ENCODE measurements around the gene POPDC2. TPM values are rescaled to one million over a fixed set of nuclear protein-coding genes. Genes with fewer than 3 reads are reported as not detected.

The POPDC2 gene
- total RNA-seq, 4 donors from 2014 or later = 0.18 to 3.8 (median 0.91) TPM; not detected in 1

GRCh38 chr3:119700269-119700919 lies 40.0 kb upstream of the POPDC2 start:
- H3K4me3 ChIP-seq = no peak overlapping the region
- no peak for DNase-seq
- TF ChIP-seq POLR2A (IDR thresholded peaks at IDR 0.05) = no peak
- TF ChIP-seq, protein P1, sequence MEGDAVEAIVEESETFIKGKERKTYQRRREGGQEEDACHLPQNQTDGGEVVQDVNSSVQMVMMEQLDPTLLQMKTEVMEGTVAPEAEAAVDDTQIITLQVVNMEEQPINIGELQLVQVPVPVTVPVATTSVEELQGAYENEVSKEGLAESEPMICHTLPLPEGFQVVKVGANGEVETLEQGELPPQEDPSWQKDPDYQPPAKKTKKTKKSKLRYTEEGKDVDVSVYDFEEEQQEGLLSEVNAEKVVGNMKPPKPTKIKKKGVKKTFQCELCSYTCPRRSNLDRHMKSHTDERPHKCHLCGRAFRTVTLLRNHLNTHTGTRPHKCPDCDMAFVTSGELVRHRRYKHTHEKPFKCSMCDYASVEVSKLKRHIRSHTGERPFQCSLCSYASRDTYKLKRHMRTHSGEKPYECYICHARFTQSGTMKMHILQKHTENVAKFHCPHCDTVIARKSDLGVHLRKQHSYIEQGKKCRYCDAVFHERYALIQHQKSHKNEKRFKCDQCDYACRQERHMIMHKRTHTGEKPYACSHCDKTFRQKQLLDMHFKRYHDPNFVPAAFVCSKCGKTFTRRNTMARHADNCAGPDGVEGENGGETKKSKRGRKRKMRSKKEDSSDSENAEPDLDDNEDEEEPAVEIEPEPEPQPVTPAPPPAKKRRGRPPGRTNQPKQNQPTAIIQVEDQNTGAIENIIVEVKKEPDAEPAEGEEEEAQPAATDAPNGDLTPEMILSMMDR (IDR thresholded peaks at IDR 0.05) = no peak
- peaks cover 0 to 30% (median 4%) of the 10 kb centered on the region in 3 donors for H3K4me1 ChIP-seq
- 59 to 74% methylated on average over 4 of the region's 4 CpGs for WGBS, 2 donors
- H3K27ac ChIP-seq = no peak overlapping the region
- H3K36me3 ChIP-seq = no peaks in the 10 kb centered on the region
- no peaks in the 10 kb centered on the region for H3K9me3 ChIP-seq
- no peaks in the 10 kb centered on the region for H3K27me3 ChIP-seq
- intact Hi-C loops (cut with DNase I) = no loop called here

GRCh38 chr3:119697394-119697793 lies 37.0 kb upstream of the POPDC2 start:
- DNase-seq = no peak
- no peak overlapping the region for H3K27ac ChIP-seq
- intact Hi-C loops (cut with DNase I) = no loop called here
- no peaks in the 10 kb centered on the region for H3K36me3 ChIP-seq
- 84 to 86% methylated on average over 5 of the region's 5 CpGs for WGBS, 2 donors
- no peaks in the 10 kb centered on the region for H3K27me3 ChIP-seq
- no peaks in the 10 kb centered on the region for H3K9me3 ChIP-seq
- no peak for TF ChIP-seq POLR2A (IDR thresholded peaks at IDR 0.05)
- TF ChIP-seq, protein P1 (IDR thresholded peaks at IDR 0.05) = no peak
- H3K4me3 ChIP-seq = no peak overlapping the region
- H3K4me1 ChIP-seq = peaks cover 0 to 12% (median 3%) of the 10 kb centered on the region in 3 donors

DNA sequence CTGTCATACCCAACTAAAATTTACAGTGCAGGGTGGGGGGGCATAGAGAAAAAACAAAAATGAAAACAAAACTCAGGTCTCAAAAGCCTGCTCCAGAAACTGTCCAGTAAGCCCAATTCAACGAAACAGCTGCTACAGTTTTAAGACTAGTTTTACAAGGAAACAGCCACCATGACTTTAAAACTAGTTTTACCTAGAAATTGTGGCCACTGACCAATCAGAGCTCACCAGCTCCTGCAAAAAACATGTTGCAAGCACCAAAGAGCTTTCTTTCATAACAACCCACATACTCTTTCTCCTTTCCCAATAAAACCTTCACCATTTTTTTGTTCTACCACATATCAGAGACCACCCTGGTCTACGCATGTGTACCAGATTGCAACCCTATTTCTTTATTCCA lies 35.1 kb upstream of the POPDC2 start:
- no peak overlapping the region for H3K27ac ChIP-seq
- WGBS, 2 donors = 93% methylated on average over 2 of the region's 2 CpGs
- no peaks in the 10 kb centered on the region for H3K36me3 ChIP-seq
- no peaks in the 10 kb centered on the region for H3K4me1 ChIP-seq
- no peak for DNase-seq
- no peaks in the 10 kb centered on the region for H3K9me3 ChIP-seq
- no peak for TF ChIP-seq POLR2A (IDR thresholded peaks at IDR 0.05)
- TF ChIP-seq, protein P1 (IDR thresholded peaks at IDR 0.05) = no peak
- intact Hi-C loops (cut with DNase I) = no loop called here
- H3K27me3 ChIP-seq = no peaks in the 10 kb centered on the region
- H3K4me3 ChIP-seq = no peak overlapping the region

- WGBS, 2 donors = 48 to 52% methylated on average over 4 of the region's 4 CpGs
- H3K4me3 ChIP-seq = no peak overlapping the region
- no peak overlapping the region for H3K27ac ChIP-seq
- no peaks in the 10 kb centered on the region for H3K27me3 ChIP-seq
- H3K9me3 ChIP-seq = no peaks in the 10 kb centered on the region
- no peaks in the 10 kb centered on the region for H3K4me1 ChIP-seq
- intact Hi-C loops (cut with DNase I) = no loop called here
- no peaks in the 10 kb centered on the region for H3K36me3 ChIP-seq
- no peak for TF ChIP-seq POLR2A (IDR thresholded peaks at IDR 0.05)
- TF ChIP-seq, protein P1 (IDR thresholded peaks at IDR 0.05) = peak in 4 of 6 experiments; percentile 17 to 53 (median 28)
- DNase-seq = no peak
These were observed 29.8 kb upstream of the POPDC2 start for GRCh38 chr3:119690043-119690656.

DNA sequence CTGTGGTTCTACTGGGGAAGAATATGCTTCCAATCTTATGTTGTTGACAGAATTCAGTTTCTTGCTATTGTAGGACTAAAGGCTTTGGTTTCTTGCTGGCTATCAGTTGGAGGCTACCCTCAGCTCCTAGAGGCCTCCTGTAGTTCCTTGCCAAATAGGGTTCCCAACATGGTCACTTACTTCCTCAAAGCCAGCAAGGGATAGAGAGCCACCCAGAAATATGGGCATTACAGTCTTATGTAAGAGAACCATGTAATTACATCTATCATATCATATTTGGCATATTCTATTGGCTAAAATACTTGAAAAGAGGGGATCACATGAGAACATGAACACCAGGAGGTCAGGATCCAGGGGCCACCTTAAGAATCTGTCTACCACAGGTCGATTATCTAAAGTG lies 23.0 kb upstream of the POPDC2 start:
- TF ChIP-seq, protein P1 (IDR thresholded peaks at IDR 0.05) = no peak
- no peak for TF ChIP-seq POLR2A (IDR thresholded peaks at IDR 0.05)
- no peak overlapping the region for H3K27ac ChIP-seq
- no peaks in the 10 kb centered on the region for H3K36me3 ChIP-seq
- H3K27me3 ChIP-seq = no peaks in the 10 kb centered on the region
- H3K9me3 ChIP-seq = no peaks in the 10 kb centered on the region
- DNase-seq = no peak
- intact Hi-C loops (cut with DNase I) = no loop called here
- no peaks in the 10 kb centered on the region for H3K4me1 ChIP-seq
- no peak overlapping the region for H3K4me3 ChIP-seq
- 24 to 25% methylated on average over 1 of the region's 1 CpG for WGBS, 2 donors
